ENCODE results near the gene NLRP8.
"Not testable (repeated sequence)": the region's sequence is repeated elsewhere in the genome, so short reads cannot be mapped to it uniquely, and the experiment has no call there.

The NLRP8 gene

GRCh38 chr19:55947532-55947931 is at the start of gene NLRP8:
Gene NLRP8 (plus strand): TSS chr19:55947832.
- no peak for DNase-seq (ENCODE audit: low spot score)

DNA sequence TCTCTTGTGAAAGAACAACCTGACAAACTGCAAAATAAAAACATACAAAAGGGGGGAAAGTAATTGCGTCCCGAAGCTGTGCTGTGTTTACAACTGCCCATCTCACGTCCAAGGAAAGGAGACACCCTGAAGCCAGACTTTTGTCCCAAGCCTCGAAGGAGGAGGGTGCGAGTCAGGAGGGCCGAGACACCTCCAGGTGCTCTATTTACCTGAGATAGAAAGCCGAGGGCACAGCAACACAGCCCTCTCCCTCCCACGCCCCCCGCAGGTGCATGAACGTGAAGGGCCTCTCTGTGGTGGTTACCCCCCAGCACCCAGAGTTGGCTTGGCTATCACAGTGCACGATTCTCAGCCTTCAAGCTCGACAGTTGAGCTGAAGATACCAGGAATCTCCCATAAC is 48.7 kb upstream of the NLRP8 start:
- no peak for DNase-seq (ENCODE audit: low spot score)

GRCh38 chr19:55901369-55902079 is 46.1 kb upstream of the NLRP8 start:
- no peak for DNase-seq (ENCODE audit: low spot score)

GRCh38 chr19:55902080-55902751 is 45.4 kb upstream of the NLRP8 start:
- DNase-seq (ENCODE audit: low spot score) = no peak

GRCh38 chr19:55907286-55907685 is 40.3 kb upstream of the NLRP8 start:
- no peak for DNase-seq (ENCODE audit: low spot score)

- DNase-seq (ENCODE audit: low spot score) = no peak
These were observed 39.9 kb upstream of the NLRP8 start for GRCh38 chr19:55907746-55908145.

DNA sequence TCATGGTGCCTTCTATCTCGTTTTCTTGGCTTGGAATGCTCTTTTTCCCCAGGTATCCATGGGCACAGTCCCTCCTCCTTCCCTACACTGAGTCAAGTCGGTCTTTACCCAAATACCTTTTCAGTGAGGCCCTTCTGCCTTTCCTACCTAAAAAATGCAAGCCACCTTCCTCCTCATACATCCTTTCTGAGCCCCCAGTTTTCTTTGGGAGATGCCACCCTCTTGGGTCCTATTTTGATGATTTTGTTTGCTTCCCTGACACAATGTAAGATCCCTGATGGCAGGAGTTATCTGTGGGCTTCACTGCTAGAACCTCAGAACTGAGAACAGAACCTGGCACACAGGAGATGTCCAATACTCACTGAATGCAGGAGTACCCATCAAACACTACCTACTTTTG is 37.8 kb upstream of the NLRP8 start:
- DNase-seq (ENCODE audit: low spot score) = no peak

DNA sequence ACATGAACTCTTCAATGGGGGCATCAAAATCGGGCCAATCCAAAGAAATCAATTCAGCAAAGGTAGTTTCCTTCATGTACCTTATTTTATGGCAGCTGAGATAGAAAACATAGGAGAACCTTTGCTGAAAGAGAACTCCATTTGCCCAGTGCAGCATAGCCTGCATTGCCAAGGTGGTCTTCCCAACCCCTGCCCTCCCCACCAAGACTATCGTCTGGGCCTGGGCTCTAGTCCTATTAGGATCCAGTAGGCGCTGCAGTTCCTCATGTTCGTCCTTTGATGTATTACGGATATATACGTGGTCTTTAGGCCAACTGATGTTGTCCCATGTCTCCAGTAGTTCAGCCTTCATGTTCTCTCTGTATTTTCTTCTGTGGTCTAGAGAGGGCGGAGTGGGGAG is 34.7 kb upstream of the NLRP8 start:
- no peak for DNase-seq (ENCODE audit: low spot score)

- no peak for DNase-seq (ENCODE audit: low spot score)
These were observed 33.9 kb upstream of the NLRP8 start for GRCh38 chr19:55913643-55914268.

DNA sequence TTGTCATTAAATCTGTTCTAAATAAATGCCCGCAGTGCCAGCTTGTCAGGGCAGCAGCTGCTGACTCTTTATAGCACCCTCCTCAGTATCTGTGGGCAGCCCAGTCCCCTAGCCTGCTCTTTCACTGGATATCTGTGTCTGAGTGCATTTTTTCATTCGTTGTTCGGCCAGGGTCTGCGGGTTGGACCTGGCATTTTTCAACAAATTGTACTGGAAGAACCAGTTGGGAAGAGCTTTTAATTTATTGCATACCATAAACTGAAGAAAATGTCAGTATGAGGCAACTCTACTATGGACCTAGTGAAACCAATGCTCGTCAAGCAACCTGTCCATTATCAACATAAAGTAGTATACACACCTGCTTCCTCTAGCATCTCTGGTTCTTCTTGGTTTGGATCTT is 24.1 kb upstream of the NLRP8 start:
- DNase-seq (ENCODE audit: low spot score) = no peak

- no peak for DNase-seq (ENCODE audit: low spot score)
These were observed 19.6 kb upstream of the NLRP8 start for GRCh38 chr19:55927991-55928390.

DNA sequence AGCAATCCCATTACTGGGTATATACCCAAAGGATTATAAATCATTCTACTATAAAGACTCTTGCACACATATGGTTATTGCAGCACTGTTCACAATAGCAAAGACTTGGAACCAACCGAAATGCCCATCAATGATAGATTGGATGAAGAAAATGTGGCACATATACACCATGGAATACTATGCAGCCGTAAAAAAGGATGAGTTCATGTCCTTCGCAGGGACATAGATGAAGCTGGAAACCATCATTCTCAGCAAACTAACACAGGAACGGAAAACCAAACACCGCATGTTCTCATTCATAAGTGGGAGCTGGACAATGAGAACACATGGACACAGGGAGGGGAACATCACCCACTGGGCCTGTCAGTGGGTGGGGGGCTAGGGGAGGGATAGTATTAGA is 18.4 kb upstream of the NLRP8 start:
- DNase-seq (ENCODE audit: low spot score) = not testable (repeated sequence)

DNA sequence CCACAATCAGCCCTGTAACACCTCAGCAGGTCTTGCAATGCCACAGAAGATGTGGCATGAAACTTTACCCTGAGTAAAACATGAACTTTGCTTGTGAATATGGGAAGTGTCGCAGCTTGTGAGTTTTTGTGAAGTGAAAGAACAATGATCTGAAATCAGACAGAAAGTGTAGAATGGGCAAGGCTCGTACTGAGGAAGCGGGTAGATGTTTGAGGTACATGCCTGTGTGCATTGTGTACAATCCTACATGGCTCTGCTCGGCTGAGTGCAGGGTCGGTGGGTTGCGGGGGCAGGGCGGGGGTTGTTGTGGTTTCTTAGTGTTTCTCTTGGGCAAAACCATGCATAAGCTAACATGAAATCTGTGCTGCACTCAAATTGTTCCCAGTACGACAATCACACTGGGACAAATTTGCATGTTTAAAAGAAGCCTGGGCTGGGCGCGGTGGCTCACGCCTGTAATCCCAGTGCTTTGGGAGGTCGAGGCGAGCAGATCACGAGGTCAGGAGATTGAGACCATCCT is 16.6 kb upstream of the NLRP8 start:
- DNase-seq (ENCODE audit: low spot score) = no peak

DNA sequence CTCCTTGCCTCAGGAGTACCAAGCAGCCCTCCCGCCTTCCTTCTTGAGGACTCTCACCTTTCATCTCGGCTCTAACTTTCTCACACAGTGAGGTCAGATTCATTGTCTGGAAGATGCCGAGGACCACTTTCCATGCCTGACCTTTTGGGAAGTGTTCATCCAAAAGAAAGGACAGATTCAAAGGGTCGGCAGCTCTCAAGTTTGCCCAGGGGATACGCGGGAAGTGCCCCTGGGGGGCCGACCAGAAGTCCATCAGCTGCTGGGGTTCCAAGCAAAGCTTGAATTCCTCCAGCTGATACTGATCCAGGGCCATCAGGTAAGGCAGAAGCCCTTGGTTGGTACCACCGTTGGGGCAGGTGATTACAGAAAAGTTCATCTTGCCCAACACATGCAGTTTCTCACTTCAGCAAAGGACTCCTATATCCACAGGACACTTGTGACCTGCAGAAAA is 15.7 kb upstream of the NLRP8 start, which contains the start of gene NLRP13:
TSS of gene NLRP13 (minus strand) at position 401 of the 451 bp plus-strand sequence. CDS start at position 376, 25 bp downstream.
- DNase-seq (ENCODE audit: low spot score) = no peak

GRCh38 chr19:55935206-55935605 is 12.4 kb upstream of the NLRP8 start:
- no peak for DNase-seq (ENCODE audit: low spot score)

- no peak for DNase-seq (ENCODE audit: low spot score)
These were observed 8.4 kb upstream of the NLRP8 start for GRCh38 chr19:55939206-55939605.

GRCh38 chr19:55940306-55940705 is 7.3 kb upstream of the NLRP8 start:
- DNase-seq (ENCODE audit: low spot score) = no peak

DNA sequence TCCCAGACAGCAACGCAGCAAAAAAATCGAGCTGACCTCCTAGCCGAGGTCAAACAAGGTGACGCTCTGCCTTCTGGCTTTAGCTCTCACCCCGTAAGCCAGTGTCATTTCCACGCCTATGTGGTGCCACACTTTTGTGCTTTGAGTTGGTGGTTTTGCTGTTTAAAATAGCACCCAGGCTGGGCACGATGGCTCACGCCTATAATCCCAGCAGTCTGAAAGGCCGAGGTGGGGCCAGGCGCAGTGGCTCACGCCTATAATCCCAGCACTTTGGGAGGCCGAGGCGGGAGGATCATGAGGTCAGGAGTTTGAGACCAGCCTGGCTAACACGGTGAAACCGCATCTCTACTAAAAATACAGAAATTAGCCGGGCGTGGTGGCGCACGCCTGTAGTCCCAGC is 2.9 kb downstream of the NLRP8 start:
- not testable (repeated sequence) for DNase-seq (ENCODE audit: low spot score)

GRCh38 chr19:55956431-55956830 is 8.8 kb downstream of the NLRP8 start:
- no peak for DNase-seq (ENCODE audit: low spot score)

DNA sequence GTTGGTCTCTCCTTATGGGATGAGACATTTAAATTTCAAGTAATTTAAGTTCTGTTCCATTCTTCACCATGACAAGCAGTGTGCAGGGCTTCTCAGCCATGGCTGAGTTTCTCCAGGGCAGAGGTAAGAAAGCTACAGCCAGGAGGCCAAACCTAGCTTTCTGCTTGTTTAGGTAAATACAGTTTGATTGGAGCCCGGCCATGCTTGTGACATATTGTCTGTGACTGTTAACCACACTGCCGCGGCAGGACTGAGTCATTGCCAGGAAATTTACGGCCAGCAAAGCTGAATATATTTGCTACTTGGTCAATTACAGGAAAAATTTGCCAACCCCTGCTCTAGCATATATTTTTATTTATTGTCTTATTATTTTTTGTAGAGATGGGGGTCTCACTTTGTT is 10.7 kb downstream of the NLRP8 start:
- no peak for DNase-seq (ENCODE audit: low spot score)

- no peak for DNase-seq (ENCODE audit: low spot score)
These were observed 12.5 kb downstream of the NLRP8 start for GRCh38 chr19:55959996-55960675.

DNA sequence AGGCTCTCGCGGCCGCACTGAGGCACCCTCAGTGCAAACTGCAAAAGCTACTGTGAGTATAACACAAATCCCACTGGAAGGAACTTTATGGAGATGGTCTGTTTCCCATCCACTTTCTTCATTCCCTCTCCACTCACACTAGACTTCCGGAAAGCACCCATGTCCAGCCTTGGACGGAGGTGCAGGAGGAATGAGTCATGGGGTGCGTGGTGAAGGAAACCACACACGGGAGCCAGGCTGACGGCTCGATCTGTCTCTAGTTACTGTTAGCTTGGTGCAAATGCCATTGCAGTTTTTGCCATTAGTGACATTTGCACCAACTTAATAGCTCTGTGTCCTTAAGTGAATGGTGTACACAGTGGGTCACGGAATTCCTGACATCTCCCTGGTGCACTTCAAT is 14.6 kb downstream of the NLRP8 start:
- DNase-seq (ENCODE audit: low spot score) = no peak

Data from hematopoietic multipotent progenitor cell treated with erythropoietin and hydrocortisone succinate and interleukin-3 and kit ligand, for 15 days (in vitro differentiated cells).